ENCODE measurements around the gene CYRIA.

- TF ChIP-seq CTCF (IDR thresholded peaks at IDR 0.05; ENCODE audit: insufficient read depth, low read length, poor library complexity, severe bottlenecking): no peak
- no peak for TF ChIP-seq EZH2phosphoT487 (conservative IDR thresholded peaks at IDR 0.05; ENCODE audit: low read length)
Measured at GRCh38 chr2:16685340-16685715, 19.7 kb upstream of the CYRIA start.
